ENCODE data around the gene ATF6.
A peak's percentile ranks its signal among the peaks of the same experiment; 100 is the strongest.
"Not testable (repeated sequence)": the region's sequence is repeated elsewhere in the genome, so short reads cannot be mapped to it uniquely, and the experiment has no call there.

Gene ATF6

DNA sequence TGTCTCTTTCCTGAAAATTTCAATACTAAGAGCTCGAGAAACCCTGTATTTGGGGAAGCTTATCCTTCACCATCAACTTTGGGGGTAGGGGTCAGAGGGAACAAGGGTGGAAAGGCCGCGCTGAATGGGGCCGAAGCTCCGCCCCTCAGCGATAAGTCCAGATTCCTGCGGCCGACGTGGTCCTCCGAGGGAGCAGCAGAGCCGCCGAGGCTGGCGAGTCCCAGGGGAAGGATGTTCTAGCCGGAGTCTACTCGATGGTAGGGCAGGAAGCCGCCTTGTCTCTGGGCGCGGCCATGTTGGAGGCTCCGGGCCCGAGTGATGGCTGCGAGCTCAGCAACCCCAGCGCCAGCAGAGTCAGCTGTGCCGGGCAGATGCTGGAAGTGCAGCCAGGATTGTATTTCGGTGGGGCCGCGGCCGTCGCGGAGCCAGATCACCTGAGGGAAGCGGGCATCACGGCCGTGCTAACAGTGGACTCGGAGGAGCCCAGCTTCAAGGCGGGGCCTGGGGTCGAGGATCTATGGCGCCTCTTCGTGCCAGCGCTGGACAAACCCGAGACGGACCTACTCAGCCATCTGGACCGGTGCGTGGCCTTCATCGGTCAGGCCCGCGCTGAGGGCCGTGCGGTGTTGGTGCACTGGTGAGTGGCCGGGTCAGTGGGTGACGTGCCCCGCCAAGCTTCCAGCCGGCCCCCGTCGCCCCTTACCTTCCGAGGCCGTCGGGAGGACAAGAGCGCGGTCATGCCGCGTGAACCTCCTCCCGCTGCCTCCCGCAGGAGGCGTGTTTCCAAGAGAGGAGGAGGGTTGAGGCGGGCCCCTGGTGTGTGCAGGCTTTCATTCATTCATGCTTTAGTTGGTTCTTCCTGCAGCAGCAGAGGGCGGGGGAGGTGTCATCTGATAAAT lies 16.4 kb upstream of the ATF6 start, which contains the start of gene DUSP12:
DUSP12 (plus strand) TSS at position 278 of the 899 bp plus-strand sequence; CDS start at position 294, 16 bp downstream.
- DNase-seq (ENCODE audit: extremely low read depth, low read depth): peak; percentile 86
- TF ChIP-seq CTCF (IDR thresholded peaks at IDR 0.05; ENCODE audit: low read depth, low read length): peak; percentile 42

DNA sequence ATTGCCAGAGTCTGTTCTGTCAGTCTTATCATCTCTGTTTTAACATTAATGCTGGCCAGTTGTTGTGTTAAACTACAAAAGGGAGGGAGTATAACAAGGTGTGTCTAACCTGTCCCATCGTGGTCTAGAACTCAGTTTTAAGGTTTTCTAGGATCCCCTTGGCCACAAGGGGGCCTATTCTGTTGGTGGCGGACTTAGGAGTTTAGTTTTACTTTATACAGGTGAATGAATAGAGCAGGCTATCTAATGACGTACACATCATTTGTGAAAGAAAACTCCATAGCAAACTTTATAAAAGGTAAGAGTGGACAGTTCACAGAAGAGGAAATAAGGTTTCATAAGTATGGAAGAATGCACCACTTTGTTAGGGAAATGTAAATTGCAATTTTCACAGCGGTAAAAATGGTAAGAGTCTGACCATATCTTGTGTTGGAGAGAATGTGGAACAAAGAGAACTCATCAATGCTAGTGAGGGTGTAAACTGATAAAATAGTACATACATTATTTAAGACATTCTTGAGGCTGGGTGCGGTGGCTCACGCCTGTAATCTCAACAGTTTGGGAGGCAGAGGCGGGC lies 2.5 kb upstream of the ATF6 start:
- DNase-seq (ENCODE audit: extremely low read depth, low read depth): no peak
- TF ChIP-seq CTCF (IDR thresholded peaks at IDR 0.05; ENCODE audit: low read depth, low read length): peak; percentile 37

GRCh38 chr1:161768461-161768860 lies 2.3 kb downstream of the ATF6 start:
- DNase-seq (ENCODE audit: extremely low read depth, low read depth): no peak
- no peak for TF ChIP-seq CTCF (IDR thresholded peaks at IDR 0.05; ENCODE audit: low read depth, low read length)

- no peak for TF ChIP-seq CTCF (IDR thresholded peaks at IDR 0.05; ENCODE audit: low read depth, low read length)
- DNase-seq (ENCODE audit: extremely low read depth, low read depth): no peak
Measured at GRCh38 chr1:161768986-161769672, 3.0 kb downstream of the ATF6 start.

DNA sequence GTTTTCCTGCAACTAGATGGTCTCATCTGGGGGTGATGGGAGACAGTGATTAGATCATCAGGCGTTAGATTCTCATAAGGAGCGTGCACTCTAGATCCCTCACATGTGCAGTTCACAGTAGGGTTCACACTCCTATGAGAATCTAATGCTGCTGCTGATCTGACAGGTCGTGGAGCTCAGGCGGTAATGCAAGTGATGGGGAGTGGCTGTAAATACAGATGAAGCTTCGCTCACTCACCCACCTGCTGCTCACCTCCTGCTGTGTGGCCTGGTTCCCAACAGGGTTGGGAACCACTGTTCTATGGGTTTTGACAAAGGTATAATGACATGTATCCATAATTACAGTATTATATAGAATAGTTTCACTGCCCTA lies 3.5 kb downstream of the ATF6 start:
- DNase-seq (ENCODE audit: extremely low read depth, low read depth): not testable (repeated sequence)

DNA sequence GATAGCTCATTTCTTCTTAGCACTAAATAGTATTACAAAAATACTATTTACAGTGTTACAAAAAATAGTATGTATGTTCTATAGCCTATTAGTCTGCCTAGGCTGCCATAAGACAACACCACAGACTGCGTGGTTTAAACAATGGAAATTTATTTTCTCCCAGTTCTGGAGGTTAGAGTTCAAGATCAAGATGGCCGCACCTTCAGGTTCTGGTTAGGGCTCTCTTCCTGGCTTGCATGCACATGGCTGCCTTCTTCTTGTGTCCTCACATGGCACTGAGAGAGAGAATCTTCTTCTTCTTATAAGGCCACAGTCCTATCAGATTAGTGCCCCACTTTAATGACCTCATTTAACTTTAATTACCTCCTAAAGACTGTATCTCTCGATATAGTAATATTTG lies 4.1 kb downstream of the ATF6 start:
- TF ChIP-seq CTCF (IDR thresholded peaks at IDR 0.05; ENCODE audit: low read depth, low read length): no peak
- DNase-seq (ENCODE audit: extremely low read depth, low read depth): no peak

- TF ChIP-seq CTCF (IDR thresholded peaks at IDR 0.05; ENCODE audit: low read depth, low read length): no peak
- no peak for DNase-seq (ENCODE audit: extremely low read depth, low read depth)
Measured at GRCh38 chr1:161771161-161771560, 5.0 kb downstream of the ATF6 start.
